Measurements from ENCODE around the gene AP4B1. TPM values are rescaled to one million over a fixed set of nuclear protein-coding genes. Genes with fewer than 3 reads are reported as not detected.

The AP4B1 gene
- total RNA-seq, 1 experiment from 2014 or later: 18.3 TPM

DNA sequence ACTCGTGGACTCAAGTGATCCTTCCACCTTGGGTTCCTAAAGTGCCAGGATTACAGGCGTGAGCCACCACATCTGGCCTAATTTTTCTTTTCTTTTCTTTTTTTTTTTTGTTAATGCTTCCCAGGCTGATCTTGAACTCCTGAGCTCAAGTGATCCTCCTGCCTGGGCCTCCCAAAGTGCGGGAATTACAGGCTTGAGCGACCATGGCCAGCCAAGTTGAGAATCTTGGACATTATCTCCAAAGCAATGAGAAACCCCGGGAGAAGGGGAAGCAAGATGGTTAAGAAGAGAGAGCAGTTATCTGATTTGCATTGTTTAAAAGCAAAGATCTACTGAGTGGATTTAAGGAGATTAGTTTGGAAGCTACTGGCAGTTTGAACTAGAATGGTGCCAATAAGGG lies 33.6 kb upstream of the AP4B1 start:
- H3K4me1 Mint-ChIP-seq (ENCODE audit: low read depth, unreplicated experiment): peaks cover 20% of the 10 kb centered on the region
- H3K9me3 Mint-ChIP-seq (ENCODE audit: low read depth, unreplicated experiment): no peaks in the 10 kb centered on the region
- no peaks in the 10 kb centered on the region for H3K27me3 Mint-ChIP-seq (ENCODE audit: unreplicated experiment)
- CTCF ChIA-PET: interaction anchor here (0.7 kb wide), 1 partner anchor 580 kb away, joined by 3 read pairs; no protein-coding TSS in a partner anchor
- H3K36me3 Mint-ChIP-seq (ENCODE audit: insufficient read depth, unreplicated experiment): peaks cover 12% of the 10 kb centered on the region
- no TSS peak for BruUV-seq (replicated peaks)
- no peak for DNase-seq
- TF ChIP-seq, protein P1, sequence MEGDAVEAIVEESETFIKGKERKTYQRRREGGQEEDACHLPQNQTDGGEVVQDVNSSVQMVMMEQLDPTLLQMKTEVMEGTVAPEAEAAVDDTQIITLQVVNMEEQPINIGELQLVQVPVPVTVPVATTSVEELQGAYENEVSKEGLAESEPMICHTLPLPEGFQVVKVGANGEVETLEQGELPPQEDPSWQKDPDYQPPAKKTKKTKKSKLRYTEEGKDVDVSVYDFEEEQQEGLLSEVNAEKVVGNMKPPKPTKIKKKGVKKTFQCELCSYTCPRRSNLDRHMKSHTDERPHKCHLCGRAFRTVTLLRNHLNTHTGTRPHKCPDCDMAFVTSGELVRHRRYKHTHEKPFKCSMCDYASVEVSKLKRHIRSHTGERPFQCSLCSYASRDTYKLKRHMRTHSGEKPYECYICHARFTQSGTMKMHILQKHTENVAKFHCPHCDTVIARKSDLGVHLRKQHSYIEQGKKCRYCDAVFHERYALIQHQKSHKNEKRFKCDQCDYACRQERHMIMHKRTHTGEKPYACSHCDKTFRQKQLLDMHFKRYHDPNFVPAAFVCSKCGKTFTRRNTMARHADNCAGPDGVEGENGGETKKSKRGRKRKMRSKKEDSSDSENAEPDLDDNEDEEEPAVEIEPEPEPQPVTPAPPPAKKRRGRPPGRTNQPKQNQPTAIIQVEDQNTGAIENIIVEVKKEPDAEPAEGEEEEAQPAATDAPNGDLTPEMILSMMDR (IDR thresholded peaks at IDR 0.05; ENCODE audit: unreplicated experiment): no peak
- no peak overlapping the region for H3K4me3 Mint-ChIP-seq (ENCODE audit: low read depth, unreplicated experiment)
- no peak overlapping the region for H3K27ac Mint-ChIP-seq (ENCODE audit: unreplicated experiment)
- intact Hi-C loops (cut with micrococcal nuclease; ENCODE audit: unreplicated experiment): no loop called here

DNA sequence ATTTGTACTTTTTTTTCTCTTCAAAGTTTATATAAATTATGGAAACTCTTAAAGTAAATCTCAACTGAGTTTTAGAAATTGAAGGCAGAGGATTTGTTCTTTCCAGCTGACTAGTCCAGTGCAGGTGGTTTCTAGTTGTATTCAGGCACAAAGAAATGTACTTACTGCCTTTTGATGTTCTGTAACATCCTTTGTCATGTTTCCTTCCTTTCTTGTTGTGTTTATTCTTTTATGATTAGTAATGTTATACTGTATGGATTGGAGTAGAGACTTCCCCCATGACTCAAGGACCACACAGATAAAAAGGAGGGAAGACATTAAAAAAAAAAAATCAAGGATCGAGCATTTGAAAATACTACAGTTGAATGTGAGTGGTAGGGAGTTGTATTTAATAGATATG lies 32.5 kb upstream of the AP4B1 start:
- Mint-ChIP-seq H3K4me3 (ENCODE audit: low read depth, unreplicated experiment) (no peak overlapping the region), H3K9me3 (ENCODE audit: low read depth, unreplicated experiment) (no peaks in the 10 kb centered on the region), H3K4me1 (ENCODE audit: low read depth, unreplicated experiment) (peaks cover 31% of the 10 kb centered on the region), H3K36me3 (ENCODE audit: insufficient read depth, unreplicated experiment) (peaks cover 17% of the 10 kb centered on the region), H3K27ac (ENCODE audit: unreplicated experiment) (no peak overlapping the region), H3K27me3 (ENCODE audit: unreplicated experiment) (no peaks in the 10 kb centered on the region)
- BruUV-seq (replicated peaks): no TSS peak
- intact Hi-C loops (cut with micrococcal nuclease; ENCODE audit: unreplicated experiment): no loop called here
- CTCF ChIA-PET: no interaction called here
- TF ChIP-seq, protein P1 (IDR thresholded peaks at IDR 0.05; ENCODE audit: unreplicated experiment): no peak
- no peak for DNase-seq

DNA sequence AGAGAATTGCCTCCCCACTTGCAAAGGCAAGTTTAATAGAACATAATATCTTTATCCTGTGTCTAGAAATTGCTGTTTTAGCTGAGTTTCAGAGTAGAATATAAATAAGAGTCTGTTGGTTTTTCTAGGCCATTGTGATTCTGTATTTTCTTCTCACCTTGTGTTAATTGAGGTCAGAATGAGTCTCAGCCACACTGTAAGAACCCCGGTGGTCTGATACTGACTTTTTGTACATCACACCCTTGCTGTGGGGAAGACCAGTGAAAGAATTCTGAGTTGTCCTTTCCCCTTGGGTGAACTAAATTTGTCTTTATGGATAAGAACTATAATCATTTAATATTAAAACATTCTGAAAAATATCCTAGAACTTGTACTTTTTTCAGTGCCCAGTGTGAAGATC lies 31.4 kb upstream of the AP4B1 start:
- CTCF ChIA-PET: no interaction called here
- H3K27me3 Mint-ChIP-seq (ENCODE audit: unreplicated experiment): no peaks in the 10 kb centered on the region
- peaks cover 42% of the 10 kb centered on the region for H3K4me1 Mint-ChIP-seq (ENCODE audit: low read depth, unreplicated experiment)
- H3K4me3 Mint-ChIP-seq (ENCODE audit: low read depth, unreplicated experiment): no peak overlapping the region
- TF ChIP-seq, protein P1 (IDR thresholded peaks at IDR 0.05; ENCODE audit: unreplicated experiment): no peak
- no peaks in the 10 kb centered on the region for H3K9me3 Mint-ChIP-seq (ENCODE audit: low read depth, unreplicated experiment)
- BruUV-seq (replicated peaks): no TSS peak
- intact Hi-C loops (cut with micrococcal nuclease; ENCODE audit: unreplicated experiment): no loop called here
- no peak for DNase-seq
- peaks cover 21% of the 10 kb centered on the region for H3K36me3 Mint-ChIP-seq (ENCODE audit: insufficient read depth, unreplicated experiment)
- no peak overlapping the region for H3K27ac Mint-ChIP-seq (ENCODE audit: unreplicated experiment)

DNA sequence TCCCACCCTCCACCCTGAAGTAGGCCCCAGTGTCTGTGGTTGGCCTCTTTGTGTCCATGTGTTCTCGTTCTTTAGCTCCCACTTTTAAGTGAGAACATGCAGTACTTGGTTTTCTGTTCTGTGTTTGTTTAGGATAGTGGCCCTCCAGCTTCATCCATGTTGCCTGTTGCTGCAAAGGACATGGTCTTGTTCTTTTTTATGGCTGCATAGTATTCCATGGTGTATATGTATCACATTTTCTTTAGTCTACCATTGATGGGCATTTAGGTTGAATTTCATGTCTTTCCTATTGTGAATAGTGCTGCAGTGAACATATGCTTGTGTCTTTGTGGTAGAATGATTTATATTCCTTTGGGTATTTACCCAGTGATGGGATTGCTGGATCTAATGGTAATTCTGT lies 30.6 kb upstream of the AP4B1 start:
- CTCF ChIA-PET: interaction anchor here (0.7 kb wide), 1 partner anchor 1294 kb away, joined by 3 read pairs; no protein-coding TSS in a partner anchor
- H3K27ac Mint-ChIP-seq (ENCODE audit: unreplicated experiment): no peak overlapping the region
- intact Hi-C loops (cut with micrococcal nuclease; ENCODE audit: unreplicated experiment): no loop called here
- H3K36me3 Mint-ChIP-seq (ENCODE audit: insufficient read depth, unreplicated experiment): peaks cover 24% of the 10 kb centered on the region
- DNase-seq: no peak
- TF ChIP-seq, protein P1 (IDR thresholded peaks at IDR 0.05; ENCODE audit: unreplicated experiment): no peak
- no TSS peak for BruUV-seq (replicated peaks)
- H3K4me3 Mint-ChIP-seq (ENCODE audit: low read depth, unreplicated experiment): no peak overlapping the region
- no peaks in the 10 kb centered on the region for H3K9me3 Mint-ChIP-seq (ENCODE audit: low read depth, unreplicated experiment)
- peaks cover 45% of the 10 kb centered on the region for H3K4me1 Mint-ChIP-seq (ENCODE audit: low read depth, unreplicated experiment)
- H3K27me3 Mint-ChIP-seq (ENCODE audit: unreplicated experiment): no peaks in the 10 kb centered on the region
